Chondrocyte (in vitro differentiated cells): ENCODE results near the gene LDB2. TPM values are rescaled to one million over a fixed set of nuclear protein-coding genes. Genes with fewer than 3 reads are reported as not detected.

ENCODE experiments used
- DNase-seq: peaks from one replicate; pipeline ENCODE4 v3.0.0; 2021; ENCODE audit warnings: mixed read lengths, low spot score
- H3K27ac Mint-ChIP-seq: one replicate; pipeline ENCODE4 v1.8.0; 2021; ENCODE audit warnings: mild to moderate bottlenecking, moderate library complexity, mixed read lengths; ENCODE audit not compliant: unreplicated experiment
- H3K27me3 Mint-ChIP-seq: 2 replicates; pipeline ENCODE4 v1.8.0; 2021; ENCODE audit warnings: low read depth, mixed read lengths
- H3K36me3 Mint-ChIP-seq: 2 replicates; pipeline ENCODE4 v1.8.0; 2021; ENCODE audit warnings: low read depth, mixed read lengths
- H3K4me1 Mint-ChIP-seq: 2 replicates; pipeline ENCODE4 v1.8.0; 2021; ENCODE audit warnings: low read depth, mild to moderate bottlenecking, mixed read lengths
- H3K4me3 Mint-ChIP-seq: one replicate; pipeline ENCODE4 v1.8.0; 2021; ENCODE audit warnings: mild to moderate bottlenecking, moderate library complexity, mixed read lengths; ENCODE audit not compliant: unreplicated experiment
- H3K9me3 Mint-ChIP-seq: 2 replicates; pipeline ENCODE4 v1.8.0; 2021; ENCODE audit warnings: low read depth, mixed read lengths
- total RNA-seq: library from RNA; stranded (reverse); gene quantifications from 3 replicates; pipeline ENCODE4 v1.2.1, GENCODE V29; 2021
- TF ChIP-seq, protein P1 (sequence below): fragments of 200-600 bp; sonication (generic); IDR thresholded peaks from 2 replicates; pipeline ENCODE4 v1.5.0; 2021; ENCODE audit warnings: antibody characterized with exemption, mild to moderate bottlenecking, moderate library complexity

Gene LDB2
- total RNA-seq, 1 donor from 2014 or later = 2.0 TPM

DNA sequence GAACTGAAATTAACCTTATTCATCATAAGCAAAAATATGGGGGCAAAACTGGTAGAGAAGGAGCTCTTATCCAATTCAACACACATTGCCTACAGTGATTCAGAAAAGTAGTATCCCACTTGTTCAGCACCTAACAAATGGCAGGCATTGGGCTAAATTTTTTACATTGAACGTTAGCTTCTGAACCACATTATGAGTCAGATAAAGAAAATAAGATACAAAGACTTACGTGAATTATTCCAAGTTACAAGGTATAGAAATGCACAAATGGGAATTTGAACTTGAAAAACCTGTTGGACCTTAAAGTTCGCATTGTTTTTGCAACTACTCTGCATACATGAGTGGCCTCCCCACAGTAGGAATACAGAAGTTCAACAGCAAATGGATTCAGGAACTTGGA lies 210.6 kb downstream of the LDB2 start:
- H3K36me3 Mint-ChIP-seq = no peaks in the 10 kb centered on the region
- TF ChIP-seq, protein P1, sequence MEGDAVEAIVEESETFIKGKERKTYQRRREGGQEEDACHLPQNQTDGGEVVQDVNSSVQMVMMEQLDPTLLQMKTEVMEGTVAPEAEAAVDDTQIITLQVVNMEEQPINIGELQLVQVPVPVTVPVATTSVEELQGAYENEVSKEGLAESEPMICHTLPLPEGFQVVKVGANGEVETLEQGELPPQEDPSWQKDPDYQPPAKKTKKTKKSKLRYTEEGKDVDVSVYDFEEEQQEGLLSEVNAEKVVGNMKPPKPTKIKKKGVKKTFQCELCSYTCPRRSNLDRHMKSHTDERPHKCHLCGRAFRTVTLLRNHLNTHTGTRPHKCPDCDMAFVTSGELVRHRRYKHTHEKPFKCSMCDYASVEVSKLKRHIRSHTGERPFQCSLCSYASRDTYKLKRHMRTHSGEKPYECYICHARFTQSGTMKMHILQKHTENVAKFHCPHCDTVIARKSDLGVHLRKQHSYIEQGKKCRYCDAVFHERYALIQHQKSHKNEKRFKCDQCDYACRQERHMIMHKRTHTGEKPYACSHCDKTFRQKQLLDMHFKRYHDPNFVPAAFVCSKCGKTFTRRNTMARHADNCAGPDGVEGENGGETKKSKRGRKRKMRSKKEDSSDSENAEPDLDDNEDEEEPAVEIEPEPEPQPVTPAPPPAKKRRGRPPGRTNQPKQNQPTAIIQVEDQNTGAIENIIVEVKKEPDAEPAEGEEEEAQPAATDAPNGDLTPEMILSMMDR = no peak
- peaks cover 52% of the 10 kb centered on the region for H3K4me1 Mint-ChIP-seq
- no peaks in the 10 kb centered on the region for H3K27me3 Mint-ChIP-seq
- no peak overlapping the region for H3K27ac Mint-ChIP-seq
- no peaks in the 10 kb centered on the region for H3K9me3 Mint-ChIP-seq
- DNase-seq = no peak
- H3K4me3 Mint-ChIP-seq = no peak overlapping the region

DNA sequence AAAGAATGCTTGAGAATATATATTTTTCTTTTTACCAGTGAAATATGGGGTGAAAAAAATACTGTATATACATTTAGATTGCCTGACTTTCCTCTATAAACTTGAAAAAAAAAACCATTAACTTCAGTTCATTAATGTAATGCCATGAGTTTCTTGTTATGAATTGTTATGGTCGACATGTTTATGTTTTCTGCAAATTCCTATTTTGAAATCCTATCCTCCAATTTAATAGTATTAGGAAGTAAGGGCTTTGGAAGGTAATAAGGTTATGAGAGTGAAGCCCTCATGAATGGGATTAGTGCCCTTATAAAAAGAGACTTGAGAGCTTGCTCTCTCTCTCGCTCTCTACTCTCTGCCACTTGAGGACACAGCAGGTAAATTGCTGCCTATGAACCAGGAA lies 211.4 kb downstream of the LDB2 start:
- Mint-ChIP-seq H3K27me3 (no peaks in the 10 kb centered on the region), H3K27ac (no peak overlapping the region), H3K4me1 (peaks cover 43% of the 10 kb centered on the region), H3K4me3 (no peak overlapping the region), H3K36me3 (no peaks in the 10 kb centered on the region), H3K9me3 (no peaks in the 10 kb centered on the region)
- DNase-seq = no peak
- TF ChIP-seq, protein P1 = no peak

- peak overlapping the region; percentile 75 for H3K27ac Mint-ChIP-seq
- DNase-seq = no peak
- H3K27me3 Mint-ChIP-seq = no peaks in the 10 kb centered on the region
- no peaks in the 10 kb centered on the region for H3K36me3 Mint-ChIP-seq
- no peaks in the 10 kb centered on the region for H3K9me3 Mint-ChIP-seq
- no peak overlapping the region for H3K4me3 Mint-ChIP-seq
- peaks cover 40% of the 10 kb centered on the region for H3K4me1 Mint-ChIP-seq
- TF ChIP-seq, protein P1 = no peak
Observed at GRCh38 chr4:16686195-16686594, 212.2 kb downstream of the LDB2 start.

GRCh38 chr4:16685536-16685935 lies 212.9 kb downstream of the LDB2 start:
- TF ChIP-seq, protein P1 = no peak
- no peak overlapping the region for H3K27ac Mint-ChIP-seq
- H3K36me3 Mint-ChIP-seq = no peaks in the 10 kb centered on the region
- H3K27me3 Mint-ChIP-seq = no peaks in the 10 kb centered on the region
- H3K9me3 Mint-ChIP-seq = no peaks in the 10 kb centered on the region
- DNase-seq = no peak
- H3K4me1 Mint-ChIP-seq = peaks cover 40% of the 10 kb centered on the region
- H3K4me3 Mint-ChIP-seq = no peak overlapping the region

DNA sequence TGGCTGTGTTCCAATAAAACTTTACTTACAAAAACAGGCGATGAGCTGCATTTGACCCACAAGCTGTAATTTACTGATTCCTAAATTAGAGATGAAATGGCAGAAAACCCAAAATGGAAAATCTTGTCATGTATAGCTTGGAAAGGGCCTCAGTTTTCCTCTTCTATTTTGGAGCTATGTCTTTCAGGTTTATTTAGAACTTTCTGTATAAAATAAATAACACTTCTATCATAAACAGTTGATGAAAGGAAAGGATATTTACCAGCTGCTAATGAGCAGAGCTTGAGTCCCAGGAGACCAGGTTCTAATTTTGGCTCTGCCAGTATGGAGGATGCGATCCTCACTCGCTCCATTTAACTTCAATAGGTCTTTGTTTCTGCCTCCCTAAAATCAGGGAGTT lies 213.5 kb downstream of the LDB2 start:
- H3K9me3 Mint-ChIP-seq = no peaks in the 10 kb centered on the region
- peak overlapping the region; percentile 69 for H3K27ac Mint-ChIP-seq
- DNase-seq = no peak
- TF ChIP-seq, protein P1 = no peak
- peaks cover 40% of the 10 kb centered on the region for H3K4me1 Mint-ChIP-seq
- no peaks in the 10 kb centered on the region for H3K36me3 Mint-ChIP-seq
- H3K27me3 Mint-ChIP-seq = no peaks in the 10 kb centered on the region
- H3K4me3 Mint-ChIP-seq = no peak overlapping the region
